GM19395 (cell line): Measurements from ENCODE around the gene CLCN7.
"Not testable (repeated sequence)": the region's sequence is repeated elsewhere in the genome, so short reads cannot be mapped to it uniquely, and the experiment has no call there.

Experiments used
- ATAC-seq: cut with Tn5 transposase; IDR thresholded peaks from one replicate; pipeline ENCODE4 v1.9.1; 2021; ENCODE audit warnings: mild to moderate bottlenecking, moderate library complexity; ENCODE audit not compliant: unreplicated experiment

CLCN7 gene

DNA sequence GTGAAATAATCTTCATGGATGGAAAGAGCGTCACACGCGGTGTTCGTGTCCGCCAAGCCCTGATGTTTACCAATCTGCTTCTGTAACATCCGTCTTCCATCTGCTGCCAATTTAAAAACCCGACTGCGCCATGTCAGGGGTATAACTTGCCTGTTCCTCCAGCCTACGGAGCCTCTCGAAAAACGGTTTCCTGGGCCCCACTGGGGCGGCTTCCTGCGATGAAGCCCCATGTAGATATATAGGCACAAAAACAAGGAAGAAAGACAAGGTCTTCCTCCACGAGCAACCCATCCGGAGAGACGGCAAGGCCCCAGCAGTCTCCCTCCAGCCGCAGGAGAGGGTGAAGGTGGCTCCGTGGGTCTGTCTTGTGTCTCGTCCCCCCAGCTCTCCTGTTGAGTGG lies 13.8 kb upstream of the CLCN7 start, which contains the start of gene PTX4:
Gene PTX4, minus strand, starts transcription at position 326 of the 400 bp plus-strand sequence. Its CDS starts 35 bp downstream, at position 291.
- ATAC-seq = no peak

DNA sequence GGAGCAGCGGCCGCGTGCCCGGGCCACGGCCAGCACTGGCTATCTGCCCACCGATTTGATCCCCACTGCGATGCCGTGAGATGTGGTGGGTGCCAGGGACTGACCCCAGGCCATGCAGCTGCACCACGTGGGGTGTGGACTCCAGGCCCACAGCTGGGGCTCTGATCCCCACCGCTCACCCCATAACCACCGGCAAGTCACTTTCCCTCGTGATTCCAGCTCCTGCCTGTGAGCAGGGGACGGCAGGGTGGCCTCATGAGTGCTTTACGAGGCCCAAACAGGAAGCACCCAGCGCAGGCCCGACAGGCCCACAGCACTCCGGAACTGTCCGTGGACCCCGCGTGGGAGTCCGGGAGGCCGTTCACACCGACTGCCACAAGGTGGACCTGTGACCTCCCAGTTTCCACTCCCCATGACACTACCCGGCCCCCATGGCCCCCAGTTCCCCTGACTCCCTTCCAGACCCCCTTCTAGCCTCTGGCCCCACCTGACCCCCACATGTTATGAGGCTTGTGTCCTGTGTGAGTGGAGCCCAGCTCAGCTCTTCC lies 13.3 kb upstream of the CLCN7 start:
- no peak for ATAC-seq

DNA sequence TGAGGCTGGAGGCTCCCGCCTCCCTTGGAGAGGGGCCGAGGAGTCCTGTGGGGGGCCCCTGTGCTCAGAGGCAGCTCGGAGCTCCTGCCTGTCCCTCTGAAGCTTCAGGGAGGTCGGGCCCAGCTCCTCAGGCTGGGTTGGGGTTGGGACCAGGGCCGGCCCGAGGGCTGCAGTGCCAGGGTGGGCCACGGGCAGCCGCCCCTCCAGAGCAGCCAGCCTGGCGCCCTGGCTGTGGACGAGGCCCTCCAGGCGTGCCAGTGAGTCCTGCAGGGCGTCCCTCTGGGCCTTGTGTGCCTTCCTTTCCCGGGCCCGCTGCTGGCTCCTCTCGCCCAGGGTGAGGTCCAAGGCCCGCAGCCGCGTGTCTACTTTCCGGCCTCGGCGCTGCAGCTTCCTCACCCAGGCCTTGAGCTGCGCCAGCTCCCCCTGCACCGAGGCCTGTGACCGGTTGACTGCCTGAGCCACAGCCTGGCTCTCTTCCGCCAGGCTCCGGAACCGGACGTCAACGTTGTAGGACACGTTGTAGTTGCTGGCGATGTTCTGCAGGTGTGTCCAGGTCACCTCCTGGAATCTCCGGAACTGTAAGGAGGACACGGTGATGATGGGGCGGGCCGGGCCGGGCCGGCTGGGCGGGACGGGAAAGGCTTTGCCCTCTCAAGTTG lies 12.7 kb upstream of the CLCN7 start:
- ATAC-seq = no peak

DNA sequence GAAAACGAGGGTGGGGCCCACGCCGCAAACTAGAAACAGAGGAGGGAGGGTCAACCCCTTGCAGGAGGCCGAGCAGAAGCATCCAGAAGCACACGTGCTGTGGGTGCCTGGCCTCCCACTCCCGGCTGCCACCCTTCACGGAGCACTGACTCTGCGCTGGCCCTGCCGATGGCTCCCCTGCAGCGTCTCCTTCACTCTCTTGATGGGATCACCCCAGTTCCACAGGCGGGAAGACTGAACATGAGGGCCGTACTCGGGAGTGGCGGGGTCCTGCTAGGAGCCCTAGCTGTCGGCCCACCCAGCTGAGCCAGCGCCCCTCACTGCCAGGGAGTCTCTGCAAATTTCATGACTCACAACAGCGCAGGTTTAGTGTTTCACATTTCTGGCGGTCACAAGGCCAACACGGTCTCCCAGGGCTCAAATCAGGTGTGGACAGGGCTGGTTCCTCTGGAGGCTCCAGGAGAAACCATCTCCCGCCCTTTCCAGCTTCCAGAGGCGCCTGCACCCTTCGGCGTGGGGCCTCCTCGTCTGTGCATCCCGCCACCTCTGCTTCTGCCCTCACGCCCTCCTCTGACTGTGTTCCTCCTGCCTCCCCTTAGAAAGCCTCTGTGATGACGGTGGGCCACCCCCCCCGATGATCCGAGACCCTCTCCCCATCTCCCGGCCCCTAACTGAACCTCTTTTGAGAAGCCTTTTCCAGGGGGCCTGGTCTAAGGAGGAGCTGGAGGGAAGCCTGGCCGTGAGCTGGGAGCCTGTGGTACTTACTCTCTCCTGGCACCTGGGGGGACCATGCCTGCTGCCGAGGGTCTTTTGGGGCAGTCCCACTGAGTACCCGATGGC lies 11.9 kb upstream of the CLCN7 start:
- no peak for ATAC-seq

DNA sequence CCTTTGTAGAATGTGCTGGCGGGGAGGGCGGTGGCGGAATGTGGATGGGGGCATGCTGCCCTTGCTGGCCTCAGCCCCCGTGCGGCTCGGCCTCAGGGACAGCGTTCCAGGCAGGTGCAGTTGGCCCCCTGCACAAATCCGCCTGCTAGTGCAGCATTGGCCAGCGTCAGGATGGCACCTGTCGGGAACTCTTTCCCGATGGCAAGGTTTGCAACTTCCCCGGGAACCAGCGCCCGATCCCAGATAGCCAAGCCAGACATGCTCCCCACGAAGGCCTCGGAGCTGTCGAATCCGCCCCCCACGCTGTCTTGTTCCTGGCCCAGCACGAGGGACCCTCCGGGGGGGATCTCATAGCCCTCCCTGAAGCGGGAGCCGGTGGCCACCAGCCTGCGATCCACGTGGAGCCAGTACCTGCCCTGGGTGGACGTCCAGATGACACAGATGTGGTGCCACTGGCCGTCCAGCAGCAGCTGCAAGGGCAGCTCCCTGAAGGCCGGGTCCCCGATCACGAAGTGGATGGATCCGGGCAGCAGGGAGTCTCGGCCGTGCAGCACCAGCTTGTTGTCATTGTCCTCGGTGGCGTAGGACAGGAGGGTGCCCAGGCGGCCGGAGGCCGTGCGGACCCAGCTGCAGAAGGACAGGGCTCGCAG lies 11.1 kb upstream of the CLCN7 start:
- no peak for ATAC-seq

DNA sequence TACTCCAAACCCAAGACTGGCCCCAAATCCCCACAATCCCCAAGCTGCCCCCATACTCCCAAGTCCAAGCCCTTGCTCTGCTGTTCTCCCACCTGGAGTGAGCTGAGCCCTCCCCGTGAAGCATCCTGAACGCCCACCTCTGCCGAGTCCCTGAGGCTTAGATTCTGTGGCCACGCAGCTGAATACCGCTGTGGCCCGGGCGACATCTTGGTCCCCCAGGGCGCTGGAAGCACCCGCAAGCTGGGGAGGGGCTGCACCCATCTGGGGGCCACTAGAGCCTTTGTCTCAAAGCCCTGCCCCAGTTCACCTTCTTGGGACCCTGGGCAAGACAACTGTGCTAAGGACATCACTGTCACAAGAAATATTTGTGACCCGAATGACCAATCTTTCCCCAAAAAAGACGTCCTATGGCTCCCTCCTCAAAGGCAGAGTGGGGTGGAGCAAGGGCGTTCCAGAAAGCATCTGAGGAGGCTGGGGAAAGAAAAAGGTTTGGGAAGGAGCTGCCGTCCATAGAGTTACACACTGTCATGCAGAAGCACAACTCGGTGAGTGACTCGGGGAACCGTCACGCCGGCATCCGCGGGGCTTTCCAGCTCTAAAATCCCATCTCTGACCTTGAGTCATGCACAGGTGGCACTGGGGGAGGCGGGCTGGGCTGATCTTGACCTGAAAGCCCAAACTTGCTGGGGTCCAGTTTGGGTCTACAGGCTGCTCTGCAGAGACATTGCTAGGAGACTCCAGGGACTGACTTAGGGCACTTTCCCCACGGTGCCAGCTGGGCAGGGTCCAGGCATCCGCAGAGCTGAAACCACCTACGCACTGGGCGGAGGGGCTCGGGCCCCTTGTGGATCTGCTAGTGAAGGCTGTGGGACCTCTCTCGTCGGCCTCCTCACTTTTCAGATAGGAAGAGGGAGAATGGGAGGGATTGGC lies 7.3 kb upstream of the CLCN7 start:
- ATAC-seq = no peak

DNA sequence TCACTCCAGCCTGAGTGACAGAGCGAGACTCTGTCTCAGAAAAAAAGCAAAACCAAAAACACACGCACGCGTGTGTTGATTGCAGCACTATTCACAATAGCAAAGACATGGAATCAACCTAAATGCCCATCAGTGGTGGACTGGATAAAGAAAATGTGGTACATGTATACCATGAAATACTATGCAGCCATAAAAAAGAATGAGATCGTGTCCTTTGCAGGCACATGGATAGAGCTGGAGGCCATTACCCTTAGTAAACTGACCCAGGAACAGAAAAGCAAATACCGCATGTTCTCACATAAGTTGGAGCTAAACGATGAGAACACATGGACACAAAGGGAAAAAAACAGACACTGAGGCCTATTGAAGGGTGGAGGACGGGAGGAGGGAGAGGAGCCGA lies 4.1 kb upstream of the CLCN7 start:
- ATAC-seq = not testable (repeated sequence)

DNA sequence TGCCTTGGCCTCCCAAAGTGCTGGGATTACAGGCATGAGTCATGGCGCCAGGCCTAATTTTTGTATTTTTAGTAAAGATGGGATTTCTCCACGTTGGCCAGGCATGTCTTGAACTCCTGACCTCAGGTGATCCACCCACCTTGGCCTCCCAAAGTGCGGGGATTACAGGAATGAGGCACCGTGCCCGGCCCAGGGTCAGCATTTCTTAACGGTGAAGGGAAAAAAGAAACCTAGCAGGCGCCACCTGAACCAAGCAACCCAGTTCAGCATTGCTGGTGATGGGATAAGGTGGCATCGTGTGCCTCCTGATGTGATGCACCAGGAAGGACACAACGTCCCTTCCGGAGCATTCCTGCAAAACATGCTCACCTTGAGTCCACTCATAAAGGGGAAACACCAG lies 2.2 kb upstream of the CLCN7 start:
- ATAC-seq = no peak

DNA sequence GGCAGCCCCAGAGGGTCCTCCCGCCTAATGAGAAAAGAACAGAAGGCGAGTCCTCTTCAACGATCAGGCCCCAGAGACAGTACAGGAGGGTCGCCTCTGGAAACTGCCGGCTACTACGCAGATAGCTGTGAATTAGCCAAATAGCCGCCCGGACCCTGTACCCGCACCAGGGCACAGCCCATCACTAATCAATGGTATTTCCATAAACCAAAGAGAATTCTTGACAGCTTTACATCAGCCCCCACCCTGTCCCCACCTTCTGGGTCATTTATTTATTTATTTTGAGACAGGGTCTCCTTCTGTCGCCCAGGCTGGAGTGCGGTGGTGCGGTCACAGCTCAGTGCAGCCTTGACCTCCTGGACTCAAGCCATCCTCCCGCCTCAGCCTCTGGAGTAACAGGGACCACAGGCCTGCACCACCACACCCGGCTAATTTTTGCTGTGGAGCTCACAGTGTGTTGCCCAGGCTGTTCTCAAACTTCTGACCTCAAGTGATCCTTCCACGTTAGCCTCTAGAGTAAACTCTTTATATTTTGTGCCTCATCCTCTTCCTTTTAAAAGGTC lies 805 bp upstream of the CLCN7 start:
- no peak for ATAC-seq

DNA sequence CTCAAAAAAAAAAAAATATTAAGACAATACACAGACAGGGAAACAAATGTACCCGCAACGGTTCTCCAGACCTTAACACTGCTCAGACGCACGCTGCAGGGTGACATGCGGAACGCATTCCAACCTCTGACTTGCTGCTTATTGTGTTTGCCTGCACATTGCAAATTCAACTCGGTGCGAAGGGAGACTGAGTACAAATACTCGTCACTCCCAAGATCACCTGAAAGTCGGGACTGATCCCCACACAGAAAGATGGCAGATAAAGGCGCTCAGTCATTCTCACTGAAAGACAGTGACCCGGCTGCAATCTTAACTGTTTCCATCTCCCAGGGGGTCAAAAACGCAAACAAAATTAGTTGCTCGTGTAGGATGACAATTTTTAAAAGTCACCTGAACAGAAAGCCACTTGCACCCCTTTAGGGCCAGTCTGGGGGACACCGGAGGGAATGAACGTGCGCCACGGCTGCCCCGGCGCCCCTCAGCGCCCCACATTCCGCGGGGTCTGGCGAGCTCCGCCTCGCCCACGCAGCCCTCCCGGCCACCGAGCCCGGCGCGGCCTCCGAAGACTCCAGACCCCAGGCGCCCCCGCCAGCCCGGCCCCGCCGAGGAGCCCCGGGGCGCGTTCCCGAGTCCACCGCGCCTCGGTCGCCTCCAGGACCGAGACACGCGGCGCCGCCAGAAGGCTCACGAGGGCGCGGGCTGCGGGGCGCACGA lies 589 bp downstream of the CLCN7 start:
- peak; percentile 20 for ATAC-seq

DNA sequence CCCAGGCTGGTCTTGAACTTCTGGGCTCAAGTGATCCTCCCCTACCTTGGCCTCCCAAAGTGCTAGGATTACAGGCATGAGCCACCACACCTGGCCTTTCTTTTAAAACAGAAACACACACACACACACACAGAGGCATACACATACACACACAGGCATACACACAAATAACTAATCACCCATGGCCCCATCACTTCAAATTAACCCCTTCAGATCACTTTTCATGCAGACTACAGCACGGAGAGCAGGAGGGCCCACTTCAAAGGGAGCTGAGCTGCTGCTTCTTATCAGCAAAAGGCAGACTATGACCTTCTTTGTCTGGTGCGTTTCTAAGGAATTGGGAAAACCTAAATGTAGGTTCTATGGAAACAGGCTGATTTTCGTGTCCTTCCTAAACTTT lies 1.9 kb downstream of the CLCN7 start:
- no peak for ATAC-seq

DNA sequence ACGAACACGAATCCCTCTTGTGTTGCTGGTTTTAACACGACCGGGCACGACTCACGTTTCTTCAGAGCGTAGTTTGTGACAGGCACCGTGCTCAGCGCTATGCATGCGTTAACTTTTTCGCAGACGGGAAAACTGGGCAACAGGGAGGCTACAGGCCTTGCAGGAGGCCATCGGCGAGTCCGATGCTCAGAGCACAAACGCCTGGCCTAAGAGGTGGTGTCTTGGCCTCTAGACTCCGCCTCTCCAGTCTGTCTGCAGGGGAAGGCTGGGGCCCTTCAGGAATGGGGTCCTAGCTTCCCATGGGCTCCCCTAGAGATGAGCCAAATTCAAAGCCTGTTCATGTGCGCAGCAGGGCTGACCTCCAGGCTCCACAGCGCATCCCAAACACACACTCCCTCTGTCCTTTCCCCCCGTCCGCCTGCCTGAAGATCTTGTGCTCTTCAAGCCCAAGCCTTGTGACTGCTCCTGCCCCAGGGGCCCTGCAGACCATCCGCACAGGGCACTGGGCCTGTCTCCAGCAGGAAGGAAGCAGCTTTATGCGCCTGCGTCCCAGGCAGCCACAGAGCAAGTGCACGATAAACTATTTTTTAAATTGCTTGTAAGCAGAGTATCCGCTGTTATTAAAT lies 3.1 kb downstream of the CLCN7 start:
- no peak for ATAC-seq

DNA sequence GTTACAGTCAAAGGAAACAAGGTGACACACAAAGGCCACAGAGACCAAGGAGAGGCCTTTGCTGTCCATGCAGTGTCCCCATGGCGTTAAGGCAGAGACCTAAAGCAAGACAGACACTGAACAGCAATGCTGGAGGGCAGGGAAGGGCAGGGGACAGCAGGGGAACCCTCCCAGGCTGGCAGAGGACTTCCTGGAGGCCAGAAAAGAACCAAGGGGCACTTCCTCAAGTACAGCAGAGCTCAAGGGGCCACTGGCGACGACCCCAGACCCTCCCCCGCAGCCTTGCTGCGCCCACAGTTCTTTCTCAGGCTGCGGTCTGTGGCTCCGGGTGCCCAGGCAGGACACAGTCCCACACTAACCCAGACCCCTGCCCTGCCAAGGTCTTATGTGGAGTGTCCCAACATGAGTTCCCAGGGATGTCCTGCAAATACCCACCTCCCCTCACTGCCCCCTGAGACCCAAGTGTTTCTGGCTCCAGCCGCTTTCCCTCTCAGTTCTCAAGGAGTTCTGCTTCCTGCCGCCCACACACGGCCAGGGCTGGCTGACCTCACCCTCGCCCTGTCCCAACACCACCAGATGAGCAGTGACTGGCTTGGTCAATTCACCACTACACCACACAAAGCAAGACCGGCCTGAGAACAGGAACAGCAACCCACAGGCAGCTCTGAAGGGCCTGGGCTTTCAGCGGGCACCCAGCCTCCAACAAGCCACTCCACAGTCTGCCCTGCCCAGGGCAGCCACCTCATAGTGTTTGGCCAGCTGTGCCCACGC lies 4.2 kb downstream of the CLCN7 start:
- no peak for ATAC-seq

DNA sequence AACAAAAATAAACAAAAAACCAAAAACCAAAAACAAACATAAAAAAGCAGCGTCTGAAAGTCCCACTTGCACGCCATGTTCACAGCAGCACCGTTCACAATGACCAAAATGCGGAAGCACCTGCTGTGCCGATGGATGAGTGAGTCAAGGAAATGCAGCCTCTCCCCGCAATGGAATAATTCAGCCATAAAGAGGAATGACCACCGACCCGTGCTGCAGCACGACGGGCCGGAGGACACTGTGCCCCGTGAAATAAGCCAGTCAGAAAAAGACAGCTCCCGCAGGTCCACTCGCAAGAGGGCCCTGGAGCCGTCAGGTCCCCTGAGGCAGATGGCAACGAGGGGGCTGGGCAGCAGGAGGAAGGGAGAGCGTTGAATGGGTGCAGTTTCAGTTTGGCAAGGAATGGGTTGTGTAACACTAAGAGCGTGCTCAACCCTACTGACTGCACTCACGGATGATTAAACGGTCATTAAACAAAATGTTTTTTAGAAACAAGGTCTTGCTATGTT lies 5.1 kb downstream of the CLCN7 start:
- ATAC-seq = no peak

DNA sequence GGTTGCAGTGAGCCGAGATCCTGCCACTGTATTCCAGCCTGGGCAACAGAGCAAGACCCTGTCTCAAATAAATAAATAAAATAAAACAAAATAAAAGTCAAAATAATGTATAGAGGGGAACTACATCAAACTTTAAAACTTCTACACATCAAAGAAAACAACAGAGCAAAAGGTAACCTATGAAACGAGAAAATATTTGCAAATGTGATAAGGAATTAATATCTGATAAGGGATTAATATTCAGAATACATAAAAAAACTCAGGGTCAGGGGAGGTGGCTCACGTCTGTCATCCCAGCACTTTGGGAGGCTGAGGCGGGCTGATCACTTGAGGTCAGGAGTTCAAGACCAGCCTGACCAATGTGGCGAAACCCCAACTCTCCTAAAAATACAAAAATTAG lies 5.7 kb downstream of the CLCN7 start:
- not testable (repeated sequence) for ATAC-seq

DNA sequence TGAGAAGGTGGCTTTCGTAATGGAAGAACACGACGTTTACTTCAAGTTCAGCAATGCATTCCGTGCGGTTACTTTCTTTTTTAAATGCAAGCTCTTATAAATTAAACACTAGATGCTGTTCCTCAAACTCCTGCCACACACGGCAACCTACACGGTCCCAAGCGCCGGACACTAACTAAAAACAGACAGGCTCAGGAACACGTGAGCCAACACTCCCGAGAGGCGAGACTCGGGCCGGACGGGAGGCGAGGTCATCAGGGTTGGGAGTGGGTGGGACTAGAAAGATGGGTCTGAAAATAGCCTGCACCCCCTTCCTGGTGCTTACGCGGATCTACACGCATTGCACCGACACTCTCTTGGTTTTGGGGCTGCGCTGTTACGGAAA lies 6.4 kb downstream of the CLCN7 start:
- no peak for ATAC-seq

DNA sequence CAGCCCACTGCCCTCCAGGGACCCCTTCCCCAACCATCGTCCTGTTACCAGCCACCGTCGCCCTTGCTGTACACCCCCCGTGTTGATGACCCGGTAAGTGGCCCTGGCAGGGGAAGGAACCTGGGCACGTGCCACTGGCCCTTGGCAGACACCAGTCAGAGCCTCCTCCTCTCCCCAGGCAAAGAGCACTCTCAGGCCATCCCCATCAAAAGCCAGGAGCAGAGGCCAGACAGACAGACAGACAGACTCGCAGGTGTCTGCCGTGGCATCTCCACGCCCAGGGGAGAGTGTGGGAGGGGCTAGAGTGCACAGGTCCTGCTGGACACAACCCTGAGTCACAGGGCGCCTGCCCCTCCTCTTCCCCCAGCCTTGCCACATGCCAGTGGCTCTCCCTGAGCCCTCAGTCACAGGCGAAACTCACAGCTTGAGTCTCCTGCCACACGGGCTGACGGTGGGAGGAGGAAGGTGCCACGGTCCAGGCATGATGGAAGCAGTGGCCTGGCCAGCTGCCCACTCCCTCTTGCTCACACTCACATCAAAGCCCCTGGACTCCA lies 7.8 kb downstream of the CLCN7 start:
- ATAC-seq = no peak

DNA sequence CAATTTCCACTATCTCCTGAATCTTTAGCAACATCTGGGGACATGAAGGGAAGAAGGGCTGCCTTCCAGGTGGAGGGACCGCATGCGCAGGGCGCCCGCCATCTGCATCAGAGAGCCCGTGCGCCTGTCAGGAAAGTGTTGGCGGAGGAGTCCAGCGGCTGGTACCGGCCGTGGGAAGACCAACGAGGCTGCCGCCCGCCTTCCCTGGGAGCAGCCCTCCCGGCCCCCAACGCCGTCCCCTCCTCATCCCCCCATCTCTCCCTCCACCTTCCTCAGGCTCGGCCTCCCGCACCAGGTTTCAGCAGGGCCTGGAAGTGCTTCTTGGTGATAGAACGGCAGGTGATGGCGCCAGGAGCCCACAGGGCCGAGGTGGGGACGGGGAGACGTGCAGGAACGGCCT lies 8.8 kb downstream of the CLCN7 start:
- ATAC-seq = no peak
